ENCODE results near the gene ZCCHC7.

DNA sequence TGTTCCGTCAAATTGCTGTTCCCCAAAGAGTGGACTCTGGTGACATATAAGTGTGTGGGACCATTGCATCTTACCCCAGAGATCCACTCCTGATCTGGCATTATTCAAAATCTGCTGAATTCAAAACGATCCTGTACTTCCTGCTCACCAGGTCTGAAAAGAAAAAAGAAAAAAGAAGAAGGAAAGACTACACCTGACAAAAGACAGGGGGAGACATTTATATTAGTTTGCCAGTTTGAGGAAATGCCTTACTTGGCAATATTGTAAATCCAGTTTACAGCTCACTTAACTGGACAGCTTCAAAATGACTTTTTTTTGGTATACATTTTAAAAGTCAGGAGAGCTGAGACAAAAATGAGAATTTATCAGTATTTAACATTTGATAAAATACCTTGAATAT lies 287.1 kb downstream of the ZCCHC7 start:
- TF ChIP-seq, protein P1, sequence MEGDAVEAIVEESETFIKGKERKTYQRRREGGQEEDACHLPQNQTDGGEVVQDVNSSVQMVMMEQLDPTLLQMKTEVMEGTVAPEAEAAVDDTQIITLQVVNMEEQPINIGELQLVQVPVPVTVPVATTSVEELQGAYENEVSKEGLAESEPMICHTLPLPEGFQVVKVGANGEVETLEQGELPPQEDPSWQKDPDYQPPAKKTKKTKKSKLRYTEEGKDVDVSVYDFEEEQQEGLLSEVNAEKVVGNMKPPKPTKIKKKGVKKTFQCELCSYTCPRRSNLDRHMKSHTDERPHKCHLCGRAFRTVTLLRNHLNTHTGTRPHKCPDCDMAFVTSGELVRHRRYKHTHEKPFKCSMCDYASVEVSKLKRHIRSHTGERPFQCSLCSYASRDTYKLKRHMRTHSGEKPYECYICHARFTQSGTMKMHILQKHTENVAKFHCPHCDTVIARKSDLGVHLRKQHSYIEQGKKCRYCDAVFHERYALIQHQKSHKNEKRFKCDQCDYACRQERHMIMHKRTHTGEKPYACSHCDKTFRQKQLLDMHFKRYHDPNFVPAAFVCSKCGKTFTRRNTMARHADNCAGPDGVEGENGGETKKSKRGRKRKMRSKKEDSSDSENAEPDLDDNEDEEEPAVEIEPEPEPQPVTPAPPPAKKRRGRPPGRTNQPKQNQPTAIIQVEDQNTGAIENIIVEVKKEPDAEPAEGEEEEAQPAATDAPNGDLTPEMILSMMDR (conservative IDR thresholded peaks at IDR 0.05; ENCODE audit: low read length): peak; percentile 66
- no peak for TF ChIP-seq EZH2phosphoT487 (IDR thresholded peaks at IDR 0.05; ENCODE audit: borderline replicate concordance)

All from Loucy (cell line).